SH-SY5Y (cell line): Measurements from ENCODE around the gene CADPS2.

ENCODE experiments used
- GATA2 ChIP-seq: IDR thresholded peaks from 2 replicates; pipeline ENCODE4 v1.6.1; 2011; ENCODE audit warnings: mild to moderate bottlenecking, low read depth, low read length
- GATA3 ChIP-seq: IDR thresholded peaks from 2 replicates; pipeline ENCODE4 v1.6.1; 2011; ENCODE audit warnings: low read depth, mild to moderate bottlenecking, low read length, moderate library complexity

DNA sequence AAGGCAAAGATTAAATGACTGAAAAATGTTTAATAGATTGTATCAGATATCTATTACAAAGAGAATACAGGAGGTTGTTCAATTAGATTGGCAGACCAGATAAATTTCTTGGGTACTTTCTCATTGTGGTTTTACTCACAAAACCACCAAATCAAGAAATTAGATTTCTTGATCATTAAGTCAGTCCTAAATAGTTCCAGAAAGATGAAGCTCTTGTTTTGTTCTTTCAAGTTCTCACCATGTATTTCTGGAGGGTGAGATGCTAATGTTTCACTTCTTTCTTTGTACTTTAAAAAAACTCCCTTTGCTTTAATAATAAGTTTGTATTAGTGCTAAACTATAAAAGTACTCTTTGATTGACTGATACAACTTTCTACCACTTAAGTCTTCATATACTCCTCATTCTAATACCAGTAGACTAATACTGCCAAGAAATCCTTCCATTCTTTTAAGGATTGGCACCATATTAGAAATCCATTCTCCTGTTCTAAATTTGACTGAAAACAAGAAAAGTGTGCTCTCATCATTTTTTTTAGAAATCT lies 256.8 kb downstream of the CADPS2 start:
- TF ChIP-seq GATA2 (no peak), GATA3 (no peak)
